ENCODE measurements around the gene PGLYRP1. TPM values are rescaled to one million over a fixed set of nuclear protein-coding genes. Genes with fewer than 3 reads are reported as not detected.

The PGLYRP1 gene
- total RNA-seq, 1 experiment from 2014 or later: not detected

- DNase-seq (ENCODE audit: low read depth, low spot score): no peak
- CTCF ChIA-PET: no interaction called here
- Histone ChIP-seq H3K9me2 (ENCODE audit: insufficient read depth) (no peaks in the 10 kb centered on the region), H3K79me2 (ENCODE audit: insufficient read depth, low read length) (no peaks in the 10 kb centered on the region), H3K4me3 (replicated peaks in 1 of 2; ENCODE audit: low read depth in 1 of 2, low read length in 2 of 2) (no peak overlapping the region), H3K36me3 (ENCODE audit: control insufficient read depth in 1 of 2, insufficient read depth in 2 of 2, low read length in 2 of 2) (no peaks in the 10 kb centered on the region), H4K20me1 (ENCODE audit: insufficient read depth) (no peaks in the 10 kb centered on the region), H2AFZ (ENCODE audit: low read depth, low read length, poor library complexity, severe bottlenecking) (no peak overlapping the region), H3K27me3 (ENCODE audit: insufficient read depth, low read length) (no peaks in the 10 kb centered on the region), H3K27ac (ENCODE audit: low read depth, low read length) (no peak overlapping the region), H3K4me2 (ENCODE audit: low read length) (no peak overlapping the region), H3K9me3 (ENCODE audit: control insufficient read depth in 1 of 2, insufficient read depth in 1 of 2, low read depth in 1 of 2, low read length in 2 of 2) (no peaks in the 10 kb centered on the region), H3K4me1 (ENCODE audit: control insufficient read depth in 1 of 2, insufficient read depth in 2 of 2, low read length in 2 of 2) (no peaks in the 10 kb centered on the region), H3K9ac (ENCODE audit: low read length) (no peak overlapping the region)
- RAD21 ChIA-PET (ENCODE audit: low non-redundant PET in 1 of 2, low total read pairs in 2 of 2, uncharacterized antibody in 2 of 2, unreplicated experiment in 2 of 2): no interaction called here
- no peak for TF ChIP-seq EZH2 (IDR thresholded peaks at IDR 0.05)
- no peak for TF ChIP-seq REST (IDR thresholded peaks at IDR 0.05; ENCODE audit: low read depth)
- intact Hi-C loops (cut with micrococcal nuclease): no loop called here
- ATAC-seq: no peak
- no TSS peak for BruUV-seq (replicated peaks)
- POLR2A ChIA-PET: no interaction called here
Measured at GRCh38 chr19:45985321-45985720, 37.5 kb downstream of the PGLYRP1 start.

GRCh38 chr19:45981350-45981749 lies 41.5 kb downstream of the PGLYRP1 start:
- ATAC-seq: no peak
- Histone ChIP-seq H3K36me3 (ENCODE audit: control insufficient read depth in 1 of 2, insufficient read depth in 2 of 2, low read length in 2 of 2) (no peaks in the 10 kb centered on the region), H3K27me3 (ENCODE audit: insufficient read depth, low read length) (no peaks in the 10 kb centered on the region), H3K9ac (ENCODE audit: low read length) (no peak overlapping the region), H4K20me1 (ENCODE audit: insufficient read depth) (no peaks in the 10 kb centered on the region), H2AFZ (ENCODE audit: low read depth, low read length, poor library complexity, severe bottlenecking) (no peak overlapping the region), H3K9me3 (ENCODE audit: control insufficient read depth in 1 of 2, insufficient read depth in 1 of 2, low read depth in 1 of 2, low read length in 2 of 2) (no peaks in the 10 kb centered on the region), H3K4me2 (ENCODE audit: low read length) (no peak overlapping the region), H3K9me2 (ENCODE audit: insufficient read depth) (no peaks in the 10 kb centered on the region), H3K4me1 (ENCODE audit: control insufficient read depth in 1 of 2, insufficient read depth in 2 of 2, low read length in 2 of 2) (no peaks in the 10 kb centered on the region), H3K79me2 (ENCODE audit: insufficient read depth, low read length) (no peaks in the 10 kb centered on the region), H3K27ac (ENCODE audit: low read depth, low read length) (no peak overlapping the region), H3K4me3 (replicated peaks in 1 of 2; ENCODE audit: low read depth in 1 of 2, low read length in 2 of 2) (no peak overlapping the region)
- DNase-seq (ENCODE audit: low read depth, low spot score): no peak
- ChIA-PET CTCF (no interaction called here), POLR2A (no interaction called here), RAD21 (ENCODE audit: low non-redundant PET in 1 of 2, low total read pairs in 2 of 2, uncharacterized antibody in 2 of 2, unreplicated experiment in 2 of 2) (no interaction called here)
- intact Hi-C loops (cut with micrococcal nuclease): no loop called here
- TF ChIP-seq CBX3 (IDR thresholded peaks at IDR 0.05; ENCODE audit: low read depth): no peak
- no peak for TF ChIP-seq ZNF274 (IDR thresholded peaks at IDR 0.05; ENCODE audit: low read depth, low read length)
- TF ChIP-seq ATF3 (IDR thresholded peaks at IDR 0.05): no peak
- TF ChIP-seq MAX (IDR thresholded peaks at IDR 0.05): no peak
- TF ChIP-seq CTCF (IDR thresholded peaks at IDR 0.05 in 2 of 3, conservative IDR thresholded peaks at IDR 0.05 in 1 of 3; ENCODE audit: borderline replicate concordance in 1 of 3, insufficient read depth in 1 of 3, low read depth in 2 of 3, low read length in 2 of 3): no peak
- no peak for TF ChIP-seq ZFX (IDR thresholded peaks at IDR 0.05)
- TF ChIP-seq SRF (IDR thresholded peaks at IDR 0.05; ENCODE audit: low read depth): no peak
- no peak for TF ChIP-seq POLR2A (IDR thresholded peaks at IDR 0.05; ENCODE audit: borderline replicate concordance, extremely low read depth, insufficient read depth, insufficient read length)
- no TSS peak for BruUV-seq (replicated peaks)

Measured in HCT116 (cell line).